K562 (cell line): Measurements from ENCODE around the gene TFAM. TPM values are rescaled to one million over a fixed set of nuclear protein-coding genes. Genes with fewer than 3 reads are reported as not detected.

Experiments used
- ATAC-seq: fragments of 200-7000 bp; cut with Tn5 transposase; 3 replicates; pipeline ENCODE4 v1.9.1; 2020; ENCODE audit warnings: moderate library complexity
- BruUV-seq: library from RNA; stranded (reverse); fragments of 400-500 nt; replicated peaks from 2 replicates; lab custom pipeline; 2021; lab: Mats Ljungman, UMichigan
- CTCF ChIA-PET: fragments of 300-600 bp; formaldehyde crosslinking; extraction: SDS; loops from one replicate; lab custom pipeline; 2021; ENCODE audit warnings: low intra/inter-chr PET ratio; lab: Yijun Ruan, JAX
- POLR2A ChIA-PET: fragments of 300-600, 350-650 bp; sonication (Branson Sonifier 250); formaldehyde crosslinking; extraction: SDS; loops from one replicate; lab custom pipeline; 2021; ENCODE audit warnings: antibody characterized with exemption, inconsistent platforms; lab: Yijun Ruan, JAX
- DNase-seq, 4 experiments: peaks; one replicate each; pipeline versions ENCODE4 v3.0.0 to v3.0.0-alpha.2; 2011 to 2018; ENCODE audit warnings: low spot score in 3 of 4, mixed read lengths in 3 of 4; ENCODE audit errors: extremely low read depth in 1 of 4
- FAIRE-seq: peaks from 2 replicates; lab custom pipeline; 2011; peaks lifted over from hg19 to GRCh38; lab: Jason Lieb, UNC
- H2AFZ ChIP-seq: 2 replicates; pipeline ENCODE4 v1.6.0; 2011; ENCODE audit warnings: low read depth, low read length, control low read depth, inconsistent platforms
- H3K27ac ChIP-seq: fragments of 200-600 bp; 3 replicates; pipeline ENCODE4 v1.8.0; 2011; ENCODE audit warnings: low read depth, mild to moderate bottlenecking, control low read depth, inconsistent platforms, low read length, moderate library complexity, mixed read lengths; ENCODE audit errors: extremely low read depth
- H3K27me3 ChIP-seq, 2 experiments: fragments of 300-600 bp in 1 of 2; 2 replicates in 1 of 2; 3 replicates in 1 of 2; pipeline versions ENCODE4 v1.6.0 to v1.8.0; 2011; ENCODE audit warnings: inconsistent platforms in 2 of 2, low read length in 2 of 2, mild to moderate bottlenecking in 1 of 2, mixed read lengths in 1 of 2, moderate library complexity in 1 of 2; ENCODE audit not compliant: control insufficient read depth in 2 of 2, insufficient read depth in 2 of 2
- H3K36me3 ChIP-seq: fragments of 300-600 bp; 3 replicates; pipeline ENCODE4 v1.8.0; 2011; ENCODE audit warnings: mild to moderate bottlenecking, low read length, inconsistent platforms; ENCODE audit not compliant: control insufficient read depth, insufficient read depth
- H3K4me1 ChIP-seq, 2 experiments: fragments of 200-600 bp in 1 of 2; replicated peaks in 1 of 2; 2 replicates in 1 of 2; 3 replicates in 1 of 2; pipeline versions ENCODE4 v1.5.1 to v1.8.0; 2011; ENCODE audit warnings: inconsistent platforms in 2 of 2, low read length in 2 of 2, mild to moderate bottlenecking in 1 of 2, mixed read lengths in 1 of 2, moderate library complexity in 1 of 2; ENCODE audit not compliant: control insufficient read depth in 2 of 2, insufficient read depth in 2 of 2
- H3K4me2 ChIP-seq: 2 replicates; pipeline ENCODE4 v1.6.1; 2011; ENCODE audit warnings: low read length, control low read depth, inconsistent platforms, mixed read lengths; ENCODE audit not compliant: insufficient read depth
- H3K4me3 ChIP-seq: fragments of 200-600 bp; sonication (generic), shearing (Covaris generic); 2 replicates; pipeline ENCODE4 v1.5.1; 2016; ENCODE audit warnings: control low read depth, inconsistent platforms
- H3K79me2 ChIP-seq: fragments of 200-600 bp; 3 replicates; pipeline ENCODE4 v1.8.0; 2011; ENCODE audit warnings: low read length, inconsistent platforms; ENCODE audit not compliant: control insufficient read depth, insufficient read depth
- H3K9ac ChIP-seq, 2 experiments: 2 replicates each; pipeline versions ENCODE4 v1.6.0 to v1.6.1; 2011; ENCODE audit warnings: low read depth in 2 of 2, low read length in 2 of 2, control low read depth in 1 of 2, inconsistent platforms in 1 of 2, mild to moderate bottlenecking in 1 of 2, mixed read lengths in 1 of 2; ENCODE audit not compliant: insufficient read depth in 1 of 2
- H3K9me1 ChIP-seq: one replicate; pipeline ENCODE4 v1.6.0; 2011; ENCODE audit warnings: inconsistent platforms, mild to moderate bottlenecking, low read length, moderate library complexity; ENCODE audit not compliant: control insufficient read depth, insufficient read depth
- H3K9me3 ChIP-seq: replicated peaks from 2 replicates; pipeline ENCODE4 v1.5.1; 2011; ENCODE audit warnings: low read depth, low read length, inconsistent platforms; ENCODE audit not compliant: control insufficient read depth, insufficient read depth
- H4K20me1 ChIP-seq: replicated peaks from 2 replicates; pipeline ENCODE4 v1.6.1; 2011; ENCODE audit warnings: low read length, inconsistent platforms, mixed read lengths; ENCODE audit not compliant: control insufficient read depth, insufficient read depth
- CHD1 ChIP-seq: fragments of 200-600 bp; sonication (generic); IDR thresholded peaks from one replicate; pipeline ENCODE4 v1.6.1; 2012; ENCODE audit warnings: mild to moderate bottlenecking, moderate library complexity, low read length, inconsistent platforms
- CXXC5 ChIP-seq: fragments of 250-450 bp; sonication (Bioruptor Pico); IDR thresholded peaks from 2 replicates; pipeline ENCODE4 v1.8.0; 2022; ENCODE audit warnings: inconsistent platforms, mild to moderate bottlenecking, moderate library complexity
- IRF1 ChIP-seq: sonication (generic); formaldehyde crosslinking; IDR thresholded peaks from 2 replicates; pipeline ENCODE4 v1.8.0; 2022; ENCODE audit warnings: missing genetic modification reagents, mild to moderate bottlenecking, borderline replicate concordance
- POLR2A ChIP-seq: fragments of 450-650 bp; conservative IDR thresholded peaks from 2 replicates; pipeline ENCODE4 v1.6.1; 2016
- RBM25 ChIP-seq: fragments of 200-400 bp; formaldehyde crosslinking; IDR thresholded peaks from 2 replicates; pipeline ENCODE4 v1.6.1; 2018; ENCODE audit warnings: low read length, low read depth, moderate library complexity; ENCODE audit not compliant: severe bottlenecking
- TCFL5 ChIP-seq: fragments of 250-450 bp; sonication (Bioruptor Pico); conservative IDR thresholded peaks from 2 replicates; pipeline ENCODE4 v1.6.1; 2021; ENCODE audit warnings: mild to moderate bottlenecking, moderate library complexity, matching md5 sums
- THAP7 ChIP-seq: fragments of 250-450 bp; sonication (Bioruptor Pico); IDR thresholded peaks from 2 replicates; pipeline ENCODE4 v1.5.0; 2021
- YBX1 ChIP-seq: fragments of 450-650 bp; IDR thresholded peaks from 2 replicates; pipeline ENCODE4 v1.7.1; 2016; ENCODE audit warnings: mild to moderate bottlenecking
- WGBS: fragments of 100-300 bp; shearing (Covaris generic); methylation state at CpG from one replicate; pipeline ENCODE4 v1.1.6; 2016; ENCODE audit warnings: low coverage, mixed read lengths; ENCODE audit not compliant: insufficient coverage; ENCODE audit errors: missing lambda C conversion rate; 5-methylcytosine and 5-hydroxymethylcytosine counted together
- in situ Hi-C: fragments of 300-500 bp; cut with MboI; formaldehyde crosslinking; loops from 4 replicates; pipeline ENCODE4 v1.15.0; 2018; ENCODE audit warnings: inconsistent platforms, mixed read lengths
- intact Hi-C: fragments of 100-400 bp; cut with micrococcal nuclease; formaldehyde crosslinking; loops from 2 replicates; pipeline ENCODE4 v1.14.2; 2022
- polyA plus RNA-seq, 8 experiments: library from polyadenylated mRNA; depleted of rRNA in 4 of 8; stranded (reverse) in 5 of 8; unstranded in 3 of 8; fragments of >200 nt; fragmentation: Nextera tagmentation in 2 of 8; fragmentation: Illumina TruSeq in 1 of 8; extraction: Ambion mirVana in 2 of 8; extraction: Trizol in 1 of 8; gene quantifications; 2 replicates each; pipeline versions ENCODE4 v1.2.1 to v1.2.3, GENCODE V29; 2011 to 2014; ENCODE audit warnings: inconsistent platforms in 1 of 8, missing spikeins in 1 of 8
- total RNA-seq, 7 experiments: library from RNA; depleted of rRNA in 6 of 7; stranded (reverse); fragments of >200 nt in 6 of 7; fragmentation: Illumina TruSeq in 2 of 7; extraction: Trizol in 2 of 7; gene quantifications; 2 replicates each; pipeline versions ENCODE4 v1.2.1 to v1.2.3, GENCODE V29; 2011 to 2021; ENCODE audit warnings: low replicate concordance in 1 of 7

TFAM gene
- total and polyA plus RNA-seq, 9 of the 15 experiments (the other 6 are each of a cell fraction or from before 2014, with no cell fraction given): 74.3 to 227 (median 155) TPM

- ATAC-seq (peak; percentile 28), FAIRE-seq (no peak)
- Histone ChIP-seq H3K9me1 (no peaks in the 10 kb centered on the region), H3K4me2 (no peak overlapping the region)
- intact Hi-C loops: no loop called here
- TF ChIP-seq RBM25 (peak; percentile 24), TCFL5 (CRISPR knock-in tag) (no peak), CXXC5 (CRISPR knock-in tag) (no peak), IRF1 (CRISPR knock-in tag) (no peak), POLR2A (peak; percentile 52; the same call in 1 of the 2 replicates), YBX1 (no peak), CHD1 (no peak), THAP7 (no peak)
- TF ChIP-seq, all 486 proteins: peak for 2
- CTCF ChIA-PET: no interaction called here
- no peak overlapping the region for H2AFZ ChIP-seq
- no peaks in the 10 kb centered on the region for H3K79me2 ChIP-seq
- no peaks in the 10 kb centered on the region for H3K27me3 ChIP-seq
- H3K36me3 ChIP-seq: peaks cover 56% of the 10 kb centered on the region
- in situ Hi-C loops: no loop called here
- H3K9me3 ChIP-seq: no peaks in the 10 kb centered on the region
- POLR2A ChIA-PET: interaction anchor here (0.7 to 4.2 kb wide), 2 partner anchors 12 to 297 kb away, joined by 4 to 22 read pairs; partner anchors contain the start of gene TFAM
- WGBS: 86% methylated on average over 3 of the region's 3 CpGs
- no peak for DNase-seq
- H3K4me3 ChIP-seq: no peak overlapping the region
- no peak overlapping the region for H3K27ac ChIP-seq
- no TSS peak for BruUV-seq
- H3K4me1 ChIP-seq: no peaks in the 10 kb centered on the region
- H3K9ac ChIP-seq: no peak overlapping the region
- no peaks in the 10 kb centered on the region for H4K20me1 ChIP-seq
These were observed 12.6 kb downstream of the TFAM start for GRCh38 chr10:58397830-58398229.
